ENCODE measurements around the gene C11orf91.
"Not testable (repeated sequence)": the region's sequence is repeated elsewhere in the genome, so short reads cannot be mapped to it uniquely, and the experiment has no call there.

Gene C11orf91

GRCh38 chr11:33721426-33721825 is 20.8 kb upstream of the C11orf91 start:
- no peak for DNase-seq

GRCh38 chr11:33719587-33719986 is 19.0 kb upstream of the C11orf91 start:
- DNase-seq, result no peak

GRCh38 chr11:33718440-33718839 is 17.8 kb upstream of the C11orf91 start:
- no peak for DNase-seq

GRCh38 chr11:33716243-33716642 is 15.6 kb upstream of the C11orf91 start:
- peak; percentile 4 for DNase-seq

- no peak for DNase-seq
Measured at GRCh38 chr11:33713856-33714398, 13.3 kb upstream of the C11orf91 start.

GRCh38 chr11:33713151-33713855 is 12.7 kb upstream of the C11orf91 start:
- no peak for DNase-seq

GRCh38 chr11:33712436-33712835 is 11.8 kb upstream of the C11orf91 start:
- no peak for DNase-seq

- no peak for DNase-seq
Measured at GRCh38 chr11:33709466-33709865, 8.8 kb upstream of the C11orf91 start.

GRCh38 chr11:33708985-33709384 is 8.4 kb upstream of the C11orf91 start:
- DNase-seq, result no peak

- DNase-seq, result not testable (repeated sequence)
Measured at GRCh38 chr11:33707831-33708230, 7.2 kb upstream of the C11orf91 start.

GRCh38 chr11:33706966-33707365 is 6.3 kb upstream of the C11orf91 start:
- no peak for DNase-seq

GRCh38 chr11:33706546-33706945 is 5.9 kb upstream of the C11orf91 start:
- DNase-seq, result no peak

GRCh38 chr11:33704240-33705002 is 3.8 kb upstream of the C11orf91 start:
- DNase-seq, result no peak

- no peak for DNase-seq
Measured at GRCh38 chr11:33703788-33704187, 3.2 kb upstream of the C11orf91 start.

- no peak for DNase-seq
Measured at GRCh38 chr11:33703234-33703633, 2.6 kb upstream of the C11orf91 start.

- no peak for DNase-seq
Measured at GRCh38 chr11:33701302-33702230, 940 bp upstream of the C11orf91 start.

GRCh38 chr11:33700063-33700501 is 544 bp downstream of the C11orf91 start:
- DNase-seq, result no peak

- no peak for DNase-seq
Measured at GRCh38 chr11:33699515-33700062, 1.0 kb downstream of the C11orf91 start.

GRCh38 chr11:33698921-33699320 is 1.7 kb downstream of the C11orf91 start:
- DNase-seq, result no peak

- DNase-seq, result no peak
Measured at GRCh38 chr11:33697997-33698396, 2.6 kb downstream of the C11orf91 start.

- no peak for DNase-seq
Measured at GRCh38 chr11:33696931-33697638, 3.5 kb downstream of the C11orf91 start.

- no peak for DNase-seq
Measured at GRCh38 chr11:33696411-33696810, 4.2 kb downstream of the C11orf91 start.

Measured in stimulated activated naive CD4-positive, alpha-beta T cell treated with Interleukin-2 at 50 U/mL for 16 hours (primary cell).